Esophagus squamous epithelium (tissue), 4 donors: ENCODE data around the gene CNTNAP2.
A peak's percentile ranks its signal among the peaks of the same experiment; 100 is the strongest.

ENCODE experiments used
- CTCF ChIP-seq, 6 experiments: fragments of 450-650 bp in 4 of 6; fragments of 200-600 bp in 2 of 6; sonication (generic) in 2 of 6; IDR thresholded peaks; one replicate each; pipeline ENCODE4 v1.5.1; 2016 to 2019; ENCODE audit warnings: antibody characterized with exemption in 6 of 6, mild to moderate bottlenecking in 4 of 6, moderate library complexity in 4 of 6
- POLR2A ChIP-seq, 4 donors: fragments of 450-650 bp; IDR thresholded peaks; one replicate each; pipeline ENCODE4 v1.6.1; 2017; ENCODE audit warnings: antibody characterized with exemption in 4 of 4, mild to moderate bottlenecking in 4 of 4, moderate library complexity in 3 of 4

GRCh38 chr7:148142660-148143248 lies 2026.2 kb downstream of the CNTNAP2 start:
- TF ChIP-seq CTCF (IDR thresholded peaks at IDR 0.05), result peak in 2 of 6 experiments; percentile 8 to 22
- TF ChIP-seq POLR2A (IDR thresholded peaks at IDR 0.05), result no peak
